OCI-M1 (cell line): Measurements from ENCODE around the gene FNTB.
"Not testable (repeated sequence)": the region's sequence is repeated elsewhere in the genome, so short reads cannot be mapped to it uniquely, and the experiment has no call there.

Source experiments
- DNase-seq: peaks from one replicate; lab custom pipeline; 2025; lab: John Stamatoyannopoulos, UW

The FNTB gene

DNA sequence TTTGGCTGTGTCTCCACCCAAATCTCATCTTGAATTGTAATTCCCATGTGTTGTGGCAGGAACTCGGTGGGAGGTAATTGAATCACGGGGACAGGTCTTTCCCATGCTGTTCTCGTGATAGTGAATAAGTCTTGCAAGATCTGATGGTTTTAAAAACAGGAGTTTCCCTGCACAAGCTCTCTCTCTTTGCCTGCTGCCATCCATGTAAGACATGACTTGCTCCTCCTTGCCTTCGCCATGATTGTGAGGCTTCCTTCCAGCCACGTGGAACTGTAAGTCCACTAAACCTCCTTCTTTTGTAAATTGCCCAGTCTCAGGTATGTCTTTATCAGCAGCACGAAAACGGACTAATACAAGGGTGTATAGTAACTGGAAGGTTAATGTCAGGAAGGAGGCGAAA is 101.1 kb downstream of the FNTB start:
- not testable (repeated sequence) for DNase-seq

DNA sequence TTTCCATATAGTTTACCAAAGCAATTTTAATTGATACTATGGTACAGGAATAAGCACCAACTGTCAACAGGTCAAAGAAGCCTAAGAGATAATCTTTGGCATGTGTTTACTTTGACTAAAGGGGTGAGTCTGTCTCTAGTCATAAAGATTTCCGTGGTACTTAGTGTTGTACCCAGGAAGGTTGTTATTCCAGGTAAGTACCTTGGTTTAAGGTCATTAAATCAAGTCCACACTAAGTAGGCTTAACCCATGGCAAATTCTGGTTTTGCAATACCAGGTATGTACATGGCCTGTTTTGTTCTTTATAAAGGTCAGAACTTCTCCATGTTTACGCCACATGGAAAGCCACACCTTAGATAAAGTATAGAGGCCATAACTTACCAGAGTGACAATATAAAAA is 105.7 kb downstream of the FNTB start:
- DNase-seq: no peak

DNA sequence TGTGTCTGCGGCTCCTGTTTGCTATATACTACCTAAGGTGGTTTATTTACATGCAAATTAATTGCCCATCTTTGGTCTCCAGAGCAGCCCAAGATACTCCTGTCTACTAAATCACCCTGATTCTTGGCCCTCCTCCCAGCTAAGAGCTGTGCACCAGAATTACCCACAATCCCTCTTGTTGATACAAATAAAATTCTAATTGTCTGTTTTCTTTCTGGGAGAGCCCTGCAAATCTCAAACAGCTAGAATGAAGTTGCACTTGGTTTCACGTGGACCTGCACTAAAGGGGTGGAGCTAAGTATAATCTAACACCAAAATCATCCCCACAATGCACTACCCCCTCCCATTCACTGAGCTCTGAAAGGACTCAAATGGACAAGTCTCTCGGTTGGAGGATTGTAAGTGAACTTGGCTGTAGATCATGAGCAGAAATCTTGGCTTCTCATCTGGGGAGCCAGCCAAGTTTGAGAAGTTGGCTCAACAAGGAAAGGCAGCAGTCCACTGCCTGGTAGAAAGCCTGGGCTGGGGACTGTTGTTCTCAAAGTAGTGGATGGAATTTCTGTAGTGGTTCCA is 109.0 kb downstream of the FNTB start:
- DNase-seq: peak; percentile 48

DNA sequence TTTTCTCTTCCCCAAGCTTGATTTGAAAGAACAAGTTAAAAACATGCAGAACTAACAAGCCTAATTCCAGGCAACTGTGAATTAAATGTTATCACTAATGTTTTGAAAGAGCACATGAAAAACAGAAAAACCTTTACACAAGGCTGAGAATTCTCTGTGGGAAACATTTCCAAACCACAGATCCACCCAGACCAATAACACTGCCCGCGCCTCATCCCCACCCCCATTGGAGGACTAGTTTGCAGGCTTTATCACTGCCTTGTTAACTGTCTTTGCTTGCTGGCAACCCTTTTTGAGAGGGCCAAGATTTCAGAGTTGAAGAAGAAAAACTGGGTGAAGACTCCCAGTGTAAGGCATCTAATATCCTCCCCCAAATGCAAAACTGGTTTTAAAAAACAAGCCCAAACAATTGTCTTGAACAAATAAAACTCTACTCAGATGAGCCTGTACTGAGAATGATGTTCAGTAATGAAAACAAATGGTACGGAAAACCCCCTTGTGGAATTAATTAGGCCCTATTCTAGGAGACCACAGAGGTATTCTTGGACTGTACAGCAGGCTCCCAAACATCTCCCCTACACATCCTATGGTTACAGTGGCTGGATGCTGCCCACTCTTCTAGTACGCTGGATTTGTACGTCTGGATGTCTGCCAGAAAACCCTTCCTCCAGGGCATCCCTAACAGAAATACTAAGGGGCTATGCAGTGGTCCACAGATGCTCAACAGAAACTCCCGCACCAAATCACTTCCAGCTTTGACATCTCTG is 109.8 kb downstream of the FNTB start:
- peak; percentile 87 for DNase-seq

DNA sequence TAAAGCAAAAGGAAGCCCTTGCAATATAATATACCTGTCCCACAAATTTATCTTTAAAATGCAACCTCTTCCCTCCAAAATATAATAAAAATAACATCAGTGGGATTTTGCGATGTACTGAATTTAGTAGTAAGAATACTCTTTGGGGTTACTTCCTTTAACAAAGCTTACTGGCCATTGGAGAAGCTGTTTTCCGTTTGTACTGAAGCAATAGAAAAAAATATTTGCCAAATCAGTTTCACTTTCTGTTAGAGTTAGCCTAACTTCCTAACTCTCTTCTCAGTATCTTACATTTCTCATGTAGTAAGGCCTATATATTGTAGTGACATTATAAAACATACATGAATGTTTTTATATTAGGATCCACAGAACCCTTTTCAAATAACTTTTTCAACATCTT is 111.9 kb downstream of the FNTB start:
- DNase-seq: peak; percentile 85

DNA sequence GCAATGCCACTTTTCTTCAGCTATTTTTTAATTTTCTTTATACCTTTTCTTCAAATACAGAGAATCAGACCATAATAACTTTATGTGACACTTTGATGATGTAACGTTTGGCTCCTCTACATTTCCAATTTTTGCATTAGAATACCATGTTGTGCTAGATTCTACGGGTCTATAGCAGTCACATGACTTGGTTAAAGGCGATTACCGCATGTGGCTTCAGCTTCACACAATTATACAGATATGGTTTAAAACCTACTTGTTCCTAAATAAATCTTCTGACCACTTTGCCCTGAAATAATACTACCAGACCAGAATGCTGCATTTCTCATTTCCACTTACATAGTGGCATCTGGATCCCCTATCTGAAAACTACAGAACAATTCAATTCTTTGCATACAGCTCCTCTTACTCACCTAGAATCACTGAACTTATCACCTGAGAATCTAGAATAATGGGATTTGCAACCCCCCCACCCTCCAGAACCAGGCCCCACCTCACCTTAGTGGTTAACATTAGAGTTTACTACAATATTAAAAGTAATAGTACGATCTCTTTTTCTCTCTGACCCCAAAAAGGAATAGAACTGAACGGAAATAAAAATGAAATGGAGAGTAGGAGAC is 114.3 kb downstream of the FNTB start:
- peak; percentile 38 for DNase-seq

DNA sequence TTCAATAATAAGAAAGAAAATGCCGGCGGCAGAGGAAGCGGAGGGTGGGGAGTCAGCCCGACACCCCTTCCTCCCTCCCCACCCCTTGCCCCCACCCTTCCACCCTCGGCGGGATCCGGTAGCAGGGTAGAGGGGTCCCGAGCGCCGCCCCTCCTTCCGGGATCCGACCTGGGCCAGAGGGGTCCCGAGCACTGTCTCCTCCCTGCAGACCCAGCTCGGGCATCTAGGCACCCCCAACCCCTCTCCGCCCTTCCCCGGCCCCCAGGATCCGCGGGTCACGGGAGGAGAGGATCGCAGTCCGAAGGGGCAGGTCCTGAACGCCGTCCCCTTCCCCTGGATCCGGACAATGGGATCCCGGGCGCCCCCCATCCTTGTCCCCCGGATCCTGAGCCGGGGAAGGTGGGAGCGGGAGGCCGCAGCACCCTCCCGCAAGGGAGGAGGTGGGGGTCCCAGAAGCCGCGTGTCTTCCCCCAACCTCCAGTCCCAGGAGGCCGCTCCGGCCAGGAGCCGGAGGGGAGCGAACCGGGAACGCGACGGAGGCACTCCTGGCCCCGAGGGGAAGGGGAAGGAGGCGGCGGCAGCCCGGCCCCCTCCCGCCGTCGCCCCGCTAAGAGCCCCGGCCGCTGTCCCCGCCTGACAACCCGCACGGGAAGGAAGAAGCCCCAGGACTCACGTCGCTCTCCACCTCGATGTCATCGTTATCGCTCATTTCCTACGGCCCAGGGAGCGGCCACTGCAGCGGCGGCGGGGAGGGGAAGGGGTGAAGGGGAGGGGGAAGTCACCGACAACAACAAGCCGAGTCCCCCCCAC is 115.1 kb downstream of the FNTB start:
- peak; percentile 41 for DNase-seq

DNA sequence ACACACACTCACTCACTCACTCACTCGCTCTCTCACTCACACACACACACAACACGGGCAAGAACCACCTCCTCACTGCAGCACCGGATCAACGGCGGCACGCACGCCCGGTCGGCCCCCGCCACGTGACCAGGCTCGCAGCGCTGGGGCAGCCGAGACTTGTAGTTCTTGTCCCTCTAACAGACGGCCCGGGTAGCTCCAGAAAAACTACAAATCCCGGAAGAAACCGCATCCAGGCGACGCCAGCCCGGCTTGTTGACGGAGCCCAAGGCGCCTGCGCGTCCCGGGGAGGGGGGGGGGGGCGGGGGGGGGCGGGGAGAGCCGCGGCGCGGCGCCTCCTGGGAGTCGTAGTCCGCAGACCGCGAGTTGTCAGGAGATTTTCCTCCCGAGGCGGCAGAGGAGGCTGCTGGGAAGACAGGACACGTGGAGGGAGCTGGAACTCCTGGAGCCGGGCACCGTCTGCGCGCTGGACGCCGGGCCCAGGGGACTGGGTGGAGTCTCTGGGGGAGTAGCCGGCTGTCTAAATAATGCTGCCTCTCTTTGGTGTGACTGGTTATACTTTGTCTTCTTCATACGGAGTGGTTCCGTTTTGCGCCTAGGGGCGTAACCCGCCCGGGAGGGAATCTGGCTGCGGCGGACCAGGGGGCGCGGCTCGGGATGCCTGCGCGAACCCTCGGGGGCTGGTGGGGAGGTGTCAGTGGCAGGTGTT is 115.9 kb downstream of the FNTB start, which contains the start of gene MAX:
Gene MAX (minus strand): TSS at position 77 of the 709 bp plus-strand sequence. CDS start 178 bp downstream, outside the sequence.
- peak; percentile 99 for DNase-seq

DNA sequence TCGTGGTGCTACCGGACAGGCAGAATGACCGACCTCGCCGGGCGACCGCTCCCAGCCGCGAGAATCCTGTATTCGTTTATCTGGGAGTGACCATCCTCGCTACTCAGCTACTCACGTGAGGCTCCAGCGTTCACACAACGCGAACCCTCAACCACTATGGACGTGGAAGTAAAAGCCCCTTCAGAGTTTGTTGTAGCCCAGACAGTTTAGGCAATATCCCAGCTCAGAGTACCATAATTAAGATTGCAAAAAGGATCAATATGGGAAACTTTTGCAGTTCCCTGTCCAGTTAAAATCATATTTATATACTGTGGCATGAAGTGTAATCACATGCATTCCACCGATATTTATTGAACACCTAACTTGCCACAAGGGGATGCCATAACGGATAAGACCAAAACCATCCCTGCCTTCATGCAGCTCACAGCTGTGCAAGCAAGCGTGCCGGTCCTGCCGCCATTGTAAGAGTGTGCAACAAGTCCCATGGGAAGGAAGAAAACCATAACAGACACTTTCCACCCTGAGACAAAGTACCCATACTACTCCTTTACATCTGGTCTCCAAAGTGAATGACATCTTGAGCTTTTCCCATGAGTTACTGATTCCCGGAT is 116.6 kb downstream of the FNTB start:
- peak; percentile 81 for DNase-seq

DNA sequence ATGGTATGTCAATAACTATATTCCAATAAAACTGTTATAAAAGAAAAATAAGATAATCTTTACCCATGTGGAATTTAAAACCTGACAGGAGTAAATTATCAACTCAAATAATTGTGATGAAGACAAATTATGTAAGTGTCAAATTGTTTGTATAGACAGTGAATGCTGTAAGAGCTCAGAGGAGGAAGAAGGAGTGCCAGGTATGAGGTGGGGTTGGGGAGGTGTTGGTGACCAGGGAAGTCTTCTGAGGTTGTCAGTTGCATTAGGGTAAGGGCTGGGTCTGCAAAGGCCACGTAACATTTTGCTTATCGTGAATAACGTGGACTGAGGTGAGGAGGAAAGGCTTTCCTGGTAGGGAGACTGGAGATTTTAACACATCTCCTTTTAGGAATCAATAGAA is 118.1 kb downstream of the FNTB start:
- no peak for DNase-seq

DNA sequence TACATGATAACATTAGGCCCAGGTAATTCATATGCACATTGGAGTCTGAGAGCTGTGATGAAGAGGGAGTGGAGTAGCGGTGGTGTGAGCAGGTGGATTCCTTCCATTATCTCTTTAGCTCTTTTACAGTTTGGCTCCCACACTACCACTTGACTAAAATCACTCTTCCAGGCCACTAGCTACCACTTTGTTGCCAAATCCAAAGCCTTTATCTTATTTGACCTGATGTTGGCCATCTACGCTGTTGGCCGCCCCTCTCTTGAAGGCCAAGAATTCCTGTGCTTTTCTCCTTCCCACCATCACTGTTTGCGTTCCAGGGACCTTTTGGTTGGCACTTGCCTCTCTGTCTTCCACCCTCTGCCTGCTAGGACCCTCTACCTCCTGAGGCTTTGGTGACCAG is 119.6 kb downstream of the FNTB start:
- DNase-seq: no peak

DNA sequence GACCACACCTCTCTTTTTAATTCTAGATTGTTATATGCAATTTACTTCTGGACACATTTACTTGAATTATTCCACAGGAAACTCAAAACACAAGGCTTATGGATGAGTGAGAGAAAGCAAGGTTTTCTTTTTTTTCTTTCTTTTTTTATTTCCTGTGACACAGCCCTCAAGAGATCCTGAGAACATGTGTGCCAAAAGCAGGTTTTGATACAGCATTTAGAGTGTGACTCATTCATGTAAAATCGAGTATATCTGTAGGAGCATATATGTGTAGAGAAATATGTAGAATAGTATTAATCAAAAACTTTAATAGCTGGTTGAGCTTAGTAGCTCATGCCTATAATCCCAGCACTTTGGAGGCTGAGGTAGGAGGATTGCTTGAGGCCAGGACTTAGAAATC is 120.0 kb downstream of the FNTB start:
- peak; percentile 38 for DNase-seq

DNA sequence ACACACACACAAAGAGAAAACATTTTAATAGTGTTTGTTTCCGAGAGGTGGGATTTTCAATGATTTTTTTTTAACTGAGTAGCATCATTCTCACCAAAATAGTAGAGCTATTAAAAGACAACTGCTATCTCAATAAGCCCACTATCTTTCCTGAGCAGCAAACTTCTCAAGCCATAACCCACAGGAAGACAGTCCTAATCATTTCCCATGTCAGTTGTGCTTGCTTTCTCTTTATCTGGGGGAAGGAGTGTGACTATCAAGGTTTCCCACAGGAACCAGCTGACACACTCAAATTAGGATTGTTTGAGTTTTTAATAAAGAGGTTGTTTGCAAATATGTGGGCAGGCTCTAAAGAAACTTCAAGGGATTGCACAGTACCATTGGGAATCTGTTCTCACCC is 120.5 kb downstream of the FNTB start:
- peak; percentile 75 for DNase-seq

DNA sequence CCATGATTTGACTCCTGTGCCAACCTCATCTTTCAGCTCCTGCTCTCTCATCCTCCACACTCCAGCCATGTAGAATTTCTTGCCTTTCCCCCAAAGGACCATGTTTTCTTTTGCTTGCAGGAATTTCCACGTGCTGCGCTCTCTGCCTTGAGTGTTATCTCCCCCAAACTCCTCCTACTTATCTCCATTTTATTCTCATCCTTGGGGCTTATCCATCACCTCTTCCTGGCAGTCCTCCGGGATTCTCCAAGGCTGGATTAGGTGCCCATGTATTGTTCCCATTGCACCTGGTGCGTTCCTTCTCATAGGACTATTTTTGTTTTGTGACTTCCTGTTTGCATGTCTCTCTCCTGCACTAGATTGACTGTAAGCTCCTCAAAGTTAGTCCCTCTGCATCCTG is 122.7 kb downstream of the FNTB start:
- DNase-seq: no peak

DNA sequence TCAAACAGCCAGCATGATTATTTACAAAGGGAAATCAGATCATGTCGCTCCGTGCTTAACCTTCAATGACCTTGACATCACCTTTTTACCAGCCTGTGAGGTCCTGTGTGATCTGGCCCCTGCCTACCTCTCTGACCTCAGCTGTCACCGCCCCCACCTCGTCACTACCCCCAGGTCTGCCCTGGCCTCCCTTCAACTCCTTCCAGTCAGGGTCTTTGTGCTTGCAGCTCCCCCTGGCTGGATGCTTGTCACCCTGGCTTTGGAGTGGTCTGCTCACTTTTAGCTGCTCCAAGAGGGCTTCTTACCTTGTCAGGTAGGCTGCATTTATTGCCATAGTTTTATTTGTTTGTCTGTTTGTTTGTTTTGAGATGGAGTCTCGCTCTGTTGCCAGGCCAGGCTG is 123.8 kb downstream of the FNTB start:
- DNase-seq: no peak
